ENCODE results near the gene DCAF17.

The DCAF17 gene

DNA sequence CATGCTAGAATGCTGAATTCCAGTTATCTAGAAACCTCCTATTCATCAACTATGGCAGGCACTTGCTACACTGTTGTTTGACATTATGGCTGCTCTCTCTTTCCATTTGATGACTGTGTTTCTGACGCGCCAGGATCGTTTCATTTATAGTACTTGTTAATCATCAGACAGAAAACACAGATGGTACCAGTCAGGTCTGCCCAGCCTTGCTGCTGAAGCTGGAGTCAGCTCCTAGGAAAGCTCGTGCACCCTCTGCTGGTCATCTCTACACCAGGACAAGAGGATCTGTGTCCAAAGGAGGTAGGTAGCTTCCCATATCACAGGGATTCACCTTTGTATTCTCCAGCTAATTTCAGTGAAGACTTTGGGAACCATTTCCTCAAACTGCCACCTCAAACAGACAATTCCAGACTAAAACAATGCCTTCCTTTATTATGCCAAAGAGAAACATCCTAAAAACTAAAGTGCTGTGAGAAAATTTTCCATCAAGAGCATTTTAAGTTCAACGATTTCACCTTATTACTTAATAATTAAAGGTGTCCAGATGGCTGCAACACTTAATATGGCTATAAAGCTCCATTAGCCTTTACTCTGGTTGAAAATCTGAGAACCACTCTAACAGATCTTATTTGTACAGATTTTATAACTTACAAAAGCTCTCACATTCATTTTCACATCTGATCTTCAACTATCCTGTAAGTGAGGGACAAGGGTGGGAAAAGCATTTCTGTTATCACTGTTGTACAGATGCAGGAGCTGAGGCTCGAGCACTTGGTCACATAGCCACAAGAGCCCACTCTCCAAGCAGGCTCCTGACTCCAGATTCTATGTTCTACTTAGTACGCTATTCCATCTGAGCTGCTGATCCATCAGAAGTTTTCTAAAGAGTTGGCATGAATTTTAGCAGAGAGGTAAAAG, 17.8 kb upstream of the DCAF17 start (continued):
- no peak for TF ChIP-seq ZNF23 (tag by site-specific recombination; IDR thresholded peaks at IDR 0.05; ENCODE audit: borderline replicate concordance)
- TF ChIP-seq, protein P1, sequence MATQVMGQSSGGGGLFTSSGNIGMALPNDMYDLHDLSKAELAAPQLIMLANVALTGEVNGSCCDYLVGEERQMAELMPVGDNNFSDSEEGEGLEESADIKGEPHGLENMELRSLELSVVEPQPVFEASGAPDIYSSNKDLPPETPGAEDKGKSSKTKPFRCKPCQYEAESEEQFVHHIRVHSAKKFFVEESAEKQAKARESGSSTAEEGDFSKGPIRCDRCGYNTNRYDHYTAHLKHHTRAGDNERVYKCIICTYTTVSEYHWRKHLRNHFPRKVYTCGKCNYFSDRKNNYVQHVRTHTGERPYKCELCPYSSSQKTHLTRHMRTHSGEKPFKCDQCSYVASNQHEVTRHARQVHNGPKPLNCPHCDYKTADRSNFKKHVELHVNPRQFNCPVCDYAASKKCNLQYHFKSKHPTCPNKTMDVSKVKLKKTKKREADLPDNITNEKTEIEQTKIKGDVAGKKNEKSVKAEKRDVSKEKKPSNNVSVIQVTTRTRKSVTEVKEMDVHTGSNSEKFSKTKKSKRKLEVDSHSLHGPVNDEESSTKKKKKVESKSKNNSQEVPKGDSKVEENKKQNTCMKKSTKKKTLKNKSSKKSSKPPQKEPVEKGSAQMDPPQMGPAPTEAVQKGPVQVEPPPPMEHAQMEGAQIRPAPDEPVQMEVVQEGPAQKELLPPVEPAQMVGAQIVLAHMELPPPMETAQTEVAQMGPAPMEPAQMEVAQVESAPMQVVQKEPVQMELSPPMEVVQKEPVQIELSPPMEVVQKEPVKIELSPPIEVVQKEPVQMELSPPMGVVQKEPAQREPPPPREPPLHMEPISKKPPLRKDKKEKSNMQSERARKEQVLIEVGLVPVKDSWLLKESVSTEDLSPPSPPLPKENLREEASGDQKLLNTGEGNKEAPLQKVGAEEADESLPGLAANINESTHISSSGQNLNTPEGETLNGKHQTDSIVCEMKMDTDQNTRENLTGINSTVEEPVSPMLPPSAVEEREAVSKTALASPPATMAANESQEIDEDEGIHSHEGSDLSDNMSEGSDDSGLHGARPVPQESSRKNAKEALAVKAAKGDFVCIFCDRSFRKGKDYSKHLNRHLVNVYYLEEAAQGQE (tag by site-specific recombination; IDR thresholded peaks at IDR 0.05): no peak
- no peak for TF ChIP-seq ZNF843 (tag by site-specific recombination; IDR thresholded peaks at IDR 0.05)
- no peak for TF ChIP-seq KLF9 (tag by site-specific recombination; IDR thresholded peaks at IDR 0.05; ENCODE audit: low read depth)
- TF ChIP-seq, protein P2, sequence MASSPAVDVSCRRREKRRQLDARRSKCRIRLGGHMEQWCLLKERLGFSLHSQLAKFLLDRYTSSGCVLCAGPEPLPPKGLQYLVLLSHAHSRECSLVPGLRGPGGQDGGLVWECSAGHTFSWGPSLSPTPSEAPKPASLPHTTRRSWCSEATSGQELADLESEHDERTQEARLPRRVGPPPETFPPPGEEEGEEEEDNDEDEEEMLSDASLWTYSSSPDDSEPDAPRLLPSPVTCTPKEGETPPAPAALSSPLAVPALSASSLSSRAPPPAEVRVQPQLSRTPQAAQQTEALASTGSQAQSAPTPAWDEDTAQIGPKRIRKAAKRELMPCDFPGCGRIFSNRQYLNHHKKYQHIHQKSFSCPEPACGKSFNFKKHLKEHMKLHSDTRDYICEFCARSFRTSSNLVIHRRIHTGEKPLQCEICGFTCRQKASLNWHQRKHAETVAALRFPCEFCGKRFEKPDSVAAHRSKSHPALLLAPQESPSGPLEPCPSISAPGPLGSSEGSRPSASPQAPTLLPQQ (tag by site-specific recombination; IDR thresholded peaks at IDR 0.05): peak; percentile 20; the same call in 1 of the 2 replicates
- TF ChIP-seq, protein P3, sequence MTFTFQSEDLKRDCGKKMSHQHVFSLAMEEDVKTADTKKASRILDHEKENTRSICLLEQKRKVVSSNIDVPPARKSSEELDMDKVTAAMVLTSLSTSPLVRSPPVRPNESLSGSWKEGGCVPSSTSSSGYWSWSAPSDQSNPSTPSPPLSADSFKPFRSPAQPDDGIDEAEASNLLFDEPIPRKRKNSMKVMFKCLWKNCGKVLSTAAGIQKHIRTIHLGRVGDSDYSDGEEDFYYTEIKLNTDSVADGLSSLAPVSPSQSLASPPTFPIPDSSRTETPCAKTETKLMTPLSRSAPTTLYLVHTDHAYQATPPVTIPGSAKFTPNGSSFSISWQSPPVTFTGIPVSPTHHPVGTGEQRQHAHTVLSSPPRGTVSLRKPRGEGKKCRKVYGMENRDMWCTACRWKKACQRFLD (tag by site-specific recombination; IDR thresholded peaks at IDR 0.05): no peak
- TF ChIP-seq, protein P4, sequence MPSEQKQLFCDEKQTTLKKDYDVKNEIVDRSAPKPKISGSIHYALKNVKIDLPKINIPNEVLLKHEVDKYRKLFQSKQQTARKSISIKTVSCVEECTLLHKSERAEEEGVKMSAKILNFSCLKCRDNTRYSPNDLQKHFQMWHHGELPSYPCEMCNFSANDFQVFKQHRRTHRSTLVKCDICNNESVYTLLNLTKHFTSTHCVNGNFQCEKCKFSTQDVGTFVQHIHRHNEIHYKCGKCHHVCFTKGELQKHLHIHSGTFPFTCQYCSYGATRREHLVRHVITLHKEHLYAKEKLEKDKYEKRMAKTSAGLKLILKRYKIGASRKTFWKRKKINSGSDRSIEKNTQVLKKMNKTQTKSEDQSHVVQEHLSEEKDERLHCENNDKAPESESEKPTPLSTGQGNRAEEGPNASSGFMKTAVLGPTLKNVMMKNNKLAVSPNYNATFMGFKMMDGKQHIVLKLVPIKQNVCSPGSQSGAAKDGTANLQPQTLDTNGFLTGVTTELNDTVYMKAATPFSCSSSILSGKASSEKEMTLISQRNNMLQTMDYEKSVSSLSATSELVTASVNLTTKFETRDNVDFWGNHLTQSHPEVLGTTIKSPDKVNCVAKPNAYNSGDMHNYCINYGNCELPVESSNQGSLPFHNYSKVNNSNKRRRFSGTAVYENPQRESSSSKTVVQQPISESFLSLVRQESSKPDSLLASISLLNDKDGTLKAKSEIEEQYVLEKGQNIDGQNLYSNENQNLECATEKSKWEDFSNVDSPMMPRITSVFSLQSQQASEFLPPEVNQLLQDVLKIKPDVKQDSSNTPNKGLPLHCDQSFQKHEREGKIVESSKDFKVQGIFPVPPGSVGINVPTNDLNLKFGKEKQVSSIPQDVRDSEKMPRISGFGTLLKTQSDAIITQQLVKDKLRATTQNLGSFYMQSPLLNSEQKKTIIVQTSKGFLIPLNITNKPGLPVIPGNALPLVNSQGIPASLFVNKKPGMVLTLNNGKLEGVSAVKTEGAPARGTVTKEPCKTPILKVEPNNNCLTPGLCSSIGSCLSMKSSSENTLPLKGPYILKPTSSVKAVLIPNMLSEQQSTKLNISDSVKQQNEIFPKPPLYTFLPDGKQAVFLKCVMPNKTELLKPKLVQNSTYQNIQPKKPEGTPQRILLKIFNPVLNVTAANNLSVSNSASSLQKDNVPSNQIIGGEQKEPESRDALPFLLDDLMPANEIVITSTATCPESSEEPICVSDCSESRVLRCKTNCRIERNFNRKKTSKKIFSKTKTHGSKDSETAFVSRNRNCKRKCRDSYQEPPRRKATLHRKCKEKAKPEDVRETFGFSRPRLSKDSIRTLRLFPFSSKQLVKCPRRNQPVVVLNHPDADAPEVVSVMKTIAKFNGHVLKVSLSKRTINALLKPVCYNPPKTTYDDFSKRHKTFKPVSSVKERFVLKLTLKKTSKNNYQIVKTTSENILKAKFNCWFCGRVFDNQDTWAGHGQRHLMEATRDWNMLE (tag by site-specific recombination; conservative IDR thresholded peaks at IDR 0.05; ENCODE audit: low read depth): no peak
- TF ChIP-seq, protein P5, sequence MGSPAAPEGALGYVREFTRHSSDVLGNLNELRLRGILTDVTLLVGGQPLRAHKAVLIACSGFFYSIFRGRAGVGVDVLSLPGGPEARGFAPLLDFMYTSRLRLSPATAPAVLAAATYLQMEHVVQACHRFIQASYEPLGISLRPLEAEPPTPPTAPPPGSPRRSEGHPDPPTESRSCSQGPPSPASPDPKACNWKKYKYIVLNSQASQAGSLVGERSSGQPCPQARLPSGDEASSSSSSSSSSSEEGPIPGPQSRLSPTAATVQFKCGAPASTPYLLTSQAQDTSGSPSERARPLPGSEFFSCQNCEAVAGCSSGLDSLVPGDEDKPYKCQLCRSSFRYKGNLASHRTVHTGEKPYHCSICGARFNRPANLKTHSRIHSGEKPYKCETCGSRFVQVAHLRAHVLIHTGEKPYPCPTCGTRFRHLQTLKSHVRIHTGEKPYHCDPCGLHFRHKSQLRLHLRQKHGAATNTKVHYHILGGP (tag by site-specific recombination; IDR thresholded peaks at IDR 0.05): no peak
- no peak for TF ChIP-seq YY2 (tag by site-specific recombination; IDR thresholded peaks at IDR 0.05)
- no peak for TF ChIP-seq ZNF621 (tag by site-specific recombination; IDR thresholded peaks at IDR 0.05)
- TF ChIP-seq ZNF174 (tag by site-specific recombination; IDR thresholded peaks at IDR 0.05): no peak
- no peak for TF ChIP-seq ZNF341 (tag by site-specific recombination; IDR thresholded peaks at IDR 0.05; ENCODE audit: low read depth)

Data from HEK293 (cell line).